IgD-negative memory B cell (primary cell): ENCODE data around the gene STEAP2. TPM values are rescaled to one million over a fixed set of nuclear protein-coding genes. Genes with fewer than 3 reads are reported as not detected.
"Not testable (repeated sequence)": the region's sequence is repeated elsewhere in the genome, so short reads cannot be mapped to it uniquely, and the experiment has no call there.

Experiments
- H3K27ac Mint-ChIP-seq, 3 donors: one replicate each; pipeline ENCODE4 v1.8.0; 2020 to 2022; ENCODE audit warnings: mild to moderate bottlenecking in 3 of 3, mixed read lengths in 3 of 3, moderate library complexity in 1 of 3
- H3K27me3 Mint-ChIP-seq: one replicate; pipeline ENCODE4 v1.8.0; 2021; ENCODE audit warnings: mixed read lengths
- H3K36me3 Mint-ChIP-seq: one replicate; pipeline ENCODE4 v1.8.0; 2020; ENCODE audit warnings: mild to moderate bottlenecking, mixed read lengths
- H3K4me1 Mint-ChIP-seq, 3 donors: one replicate each; pipeline ENCODE4 v1.8.0; 2020 to 2022; ENCODE audit warnings: mixed read lengths in 3 of 3, mild to moderate bottlenecking in 1 of 3
- H3K4me3 Mint-ChIP-seq, 4 donors: one replicate each; pipeline ENCODE4 v1.8.0; 2020 to 2022; ENCODE audit warnings: mild to moderate bottlenecking in 4 of 4, mixed read lengths in 4 of 4, moderate library complexity in 3 of 4
- H3K9me3 Mint-ChIP-seq, 3 donors: one replicate each; pipeline ENCODE4 v1.8.0; 2020 to 2021; ENCODE audit warnings: mixed read lengths in 3 of 3, mild to moderate bottlenecking in 1 of 3
- polyA plus RNA-seq: library from polyadenylated mRNA; unstranded; fragments of 300-500 nt; fragmentation: Illumina TruSeq; gene quantifications from one replicate; pipeline ENCODE4 v1.2.3, GENCODE V29; 2021

STEAP2 gene
- polyA plus RNA-seq, 1 donor from 2014 or later = not detected

DNA sequence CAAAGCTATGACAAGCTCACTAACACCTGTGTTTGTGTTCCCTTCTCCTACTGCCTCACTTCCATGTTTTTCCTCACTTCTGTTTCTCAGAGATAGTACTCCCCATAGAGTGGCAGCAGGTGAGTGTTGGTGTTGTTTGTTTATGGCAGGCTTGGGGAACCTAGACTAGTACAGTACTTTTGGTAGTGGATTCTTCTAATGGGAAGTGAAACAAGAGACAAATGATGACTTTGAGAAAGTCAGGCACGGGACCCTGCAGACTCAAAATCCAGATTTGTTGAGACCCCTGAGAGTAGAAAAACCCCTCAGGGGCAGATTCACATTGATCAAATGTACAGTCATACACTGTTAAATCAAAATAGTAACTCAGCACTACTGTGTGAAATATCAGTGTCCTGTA is 27.0 kb downstream of the STEAP2 start:
- H3K4me1 Mint-ChIP-seq = peaks cover 6 to 16% (median 9%) of the 10 kb centered on the region in 3 donors
- H3K9me3 Mint-ChIP-seq = no peaks in the 10 kb centered on the region

GRCh38 chr7:90239050-90239449 is 27.5 kb downstream of the STEAP2 start:
- H3K27me3 Mint-ChIP-seq = no peaks in the 10 kb centered on the region
- no peaks in the 10 kb centered on the region for H3K9me3 Mint-ChIP-seq
- no peak overlapping the region for H3K27ac Mint-ChIP-seq

More for the DNA sequence above, 27.0 kb downstream of the STEAP2 start:
- Mint-ChIP-seq H3K27me3 (no peaks in the 10 kb centered on the region), H3K27ac (no peak overlapping the region), H3K4me3 (no peak overlapping the region), H3K36me3 (no peaks in the 10 kb centered on the region)

DNA sequence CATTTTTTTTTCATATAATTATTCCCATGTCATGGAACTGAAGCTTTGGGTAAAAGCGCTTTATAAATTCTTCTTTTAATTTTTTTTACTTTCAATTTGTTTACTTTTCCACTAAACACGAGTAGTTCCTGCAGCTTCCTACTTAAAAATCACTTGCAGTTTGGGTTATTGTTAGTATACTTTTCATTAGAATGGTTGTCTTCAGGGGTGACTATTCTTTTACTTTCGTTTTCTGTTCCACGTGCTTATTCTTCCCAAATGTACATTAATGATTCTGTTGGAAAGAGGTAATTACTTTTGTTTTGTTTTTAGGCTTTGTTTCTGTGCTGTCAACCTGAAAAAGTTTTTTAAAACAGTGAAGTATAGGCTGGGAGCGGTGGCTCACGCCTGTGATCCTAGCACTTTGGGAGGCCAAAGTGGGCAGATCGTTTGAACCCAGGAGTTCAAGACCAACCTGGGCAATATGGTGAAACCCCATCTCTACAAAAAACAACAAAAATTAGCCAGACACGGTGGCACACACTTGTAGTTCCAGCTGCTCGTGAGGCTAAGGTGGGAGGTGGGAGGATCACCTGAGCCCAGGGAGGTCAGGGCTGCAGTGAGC is 28.2 kb downstream of the STEAP2 start:
- no peaks in the 10 kb centered on the region for H3K27me3 Mint-ChIP-seq
- H3K4me3 Mint-ChIP-seq = peak overlapping the region in 1 of 4 donors; percentile 12
- no peak overlapping the region for H3K27ac Mint-ChIP-seq
- H3K4me1 Mint-ChIP-seq = peaks cover 17 to 23% (median 17%) of the 10 kb centered on the region in 3 donors
- H3K36me3 Mint-ChIP-seq = peaks cover 2% of the 10 kb centered on the region
- H3K9me3 Mint-ChIP-seq = no peaks in the 10 kb centered on the region

More at GRCh38 chr7:90239050-90239449, 27.5 kb downstream of the STEAP2 start:
- H3K4me3 Mint-ChIP-seq = peak overlapping the region in 1 of 4 donors; percentile 15
- H3K36me3 Mint-ChIP-seq = peaks cover under 1% of the 10 kb centered on the region
- peaks cover 10 to 21% (median 14%) of the 10 kb centered on the region in 3 donors for H3K4me1 Mint-ChIP-seq

- Mint-ChIP-seq H3K9me3 (no peaks in the 10 kb centered on the region), H3K36me3 (peaks cover 4% of the 10 kb centered on the region), H3K4me3 (peak overlapping the region in 1 of 4 donors; percentile 60), H3K4me1 (peaks cover 22 to 31% (median 25%) of the 10 kb centered on the region in 3 donors), H3K27ac (peak overlapping the region in 1 of 3 donors; percentile 74), H3K27me3 (peaks cover 12% of the 10 kb centered on the region)
These were observed 31.0 kb downstream of the STEAP2 start for GRCh38 chr7:90242369-90243168.

DNA sequence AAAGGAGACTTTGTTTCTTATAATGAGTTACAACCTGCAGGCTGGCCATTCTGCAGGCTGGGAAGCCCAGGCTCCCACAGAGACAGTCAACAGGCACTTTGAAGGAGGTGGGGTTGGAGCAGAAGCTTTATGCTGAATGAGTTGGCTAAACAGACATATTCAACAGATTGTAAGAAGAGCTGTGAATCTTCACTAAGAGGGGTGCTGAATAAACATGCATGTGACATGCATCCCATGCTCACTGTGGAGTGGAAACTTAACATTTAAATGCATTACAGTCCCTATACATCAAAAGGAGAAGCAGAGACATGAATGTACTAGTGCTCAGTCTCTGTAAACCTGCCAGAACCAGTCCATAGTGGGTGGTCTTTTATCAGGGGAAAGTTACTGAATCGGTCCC is 32.0 kb downstream of the STEAP2 start:
- Mint-ChIP-seq H3K27me3 (peaks cover 12% of the 10 kb centered on the region), H3K27ac (peak overlapping the region; percentile 10 to 74 (median 72)), H3K9me3 (no peaks in the 10 kb centered on the region), H3K36me3 (peaks cover 4% of the 10 kb centered on the region), H3K4me1 (peaks cover 22 to 27% (median 25%) of the 10 kb centered on the region in 3 donors), H3K4me3 (peak overlapping the region in 3 of 4 donors; percentile 63 to 91 (median 91))

DNA sequence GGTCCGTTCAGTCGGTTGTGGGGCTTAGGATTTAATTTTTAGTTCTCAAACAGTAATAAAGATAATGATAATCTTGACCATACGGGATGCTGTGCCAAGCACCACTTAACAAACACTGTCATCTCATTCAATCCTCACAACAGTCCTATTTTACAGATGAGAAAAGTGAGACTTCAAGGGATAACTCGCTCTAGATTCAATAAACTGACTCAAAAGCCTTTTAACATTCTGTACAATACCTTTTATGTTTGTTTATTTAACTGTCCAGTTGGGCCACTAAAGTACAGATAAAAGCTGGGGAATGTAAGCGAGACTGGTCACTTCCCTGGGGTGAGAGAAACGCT is 33.0 kb downstream of the STEAP2 start:
- peak overlapping the region; percentile 40 to 88 (median 72) for H3K27ac Mint-ChIP-seq
- peaks cover 12% of the 10 kb centered on the region for H3K27me3 Mint-ChIP-seq
- peaks cover 4% of the 10 kb centered on the region for H3K36me3 Mint-ChIP-seq
- peak overlapping the region; percentile 91 to 95 (median 92) for H3K4me3 Mint-ChIP-seq
- H3K4me1 Mint-ChIP-seq = peaks cover 24 to 25% (median 24%) of the 10 kb centered on the region in 3 donors
- H3K9me3 Mint-ChIP-seq = no peaks in the 10 kb centered on the region

DNA sequence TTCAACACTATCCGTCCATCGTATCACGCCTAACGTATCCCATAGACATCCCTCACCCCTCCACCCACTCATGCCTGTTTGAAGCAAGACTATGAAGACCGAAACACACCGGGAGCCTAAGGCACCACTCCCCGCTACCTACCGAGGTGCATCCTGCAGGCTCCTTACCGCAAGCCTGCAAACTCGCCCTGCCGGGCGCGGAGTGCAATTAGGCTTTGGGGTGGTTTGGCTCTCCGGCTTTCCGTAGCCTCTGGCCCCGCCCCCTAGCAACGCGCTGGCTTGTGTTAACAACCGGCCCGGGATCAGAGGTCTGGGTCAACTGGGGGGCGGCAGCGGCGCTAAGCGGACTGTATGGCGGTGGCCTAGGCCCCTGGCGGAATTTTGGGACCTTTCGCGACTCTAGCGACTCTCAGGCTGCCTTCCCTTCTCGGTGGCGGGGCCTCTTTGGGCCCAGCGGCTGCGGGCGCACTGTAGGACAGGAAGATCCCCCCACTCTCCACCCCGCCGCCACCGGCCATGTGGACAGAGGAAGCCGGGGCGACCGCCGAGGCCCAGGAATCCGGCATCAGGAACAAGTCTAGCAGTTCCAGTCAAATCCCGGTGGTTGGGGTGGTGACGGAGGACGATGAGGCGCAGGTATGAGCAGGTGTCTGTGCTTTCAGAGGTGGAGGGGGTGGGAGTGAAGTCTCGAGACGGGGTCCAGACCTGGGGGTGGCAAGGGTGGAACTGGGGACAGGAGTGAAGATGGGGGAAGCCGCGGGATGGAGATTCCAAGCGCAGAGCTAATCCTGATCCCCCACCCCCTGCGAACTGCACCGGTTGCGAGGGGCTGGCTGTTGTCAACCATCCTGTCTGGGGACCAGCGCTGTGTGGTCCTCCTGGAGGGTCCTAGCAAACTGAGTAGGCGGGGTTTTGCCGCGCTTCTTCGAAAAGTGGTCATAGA is 33.6 kb downstream of the STEAP2 start, which contains the start of gene CFAP69:
Gene CFAP69, plus strand, starts transcription at position 266 of the 943 bp plus-strand sequence. Its CDS starts 251 bp downstream, at position 517.
- Mint-ChIP-seq H3K27ac (peak within 1 kb of the TSS; percentile 72 to 88 (median 74)), H3K27me3 (peaks cover 16% of the 10 kb centered on the region), H3K4me3 (peak within 1 kb of the TSS; percentile 91 to 95 (median 92)), H3K36me3 (peaks cover 4% of the 10 kb centered on the region), H3K4me1 (peaks cover 22 to 25% (median 24%) of the 10 kb centered on the region in 3 donors), H3K9me3 (no peaks in the 10 kb centered on the region)

DNA sequence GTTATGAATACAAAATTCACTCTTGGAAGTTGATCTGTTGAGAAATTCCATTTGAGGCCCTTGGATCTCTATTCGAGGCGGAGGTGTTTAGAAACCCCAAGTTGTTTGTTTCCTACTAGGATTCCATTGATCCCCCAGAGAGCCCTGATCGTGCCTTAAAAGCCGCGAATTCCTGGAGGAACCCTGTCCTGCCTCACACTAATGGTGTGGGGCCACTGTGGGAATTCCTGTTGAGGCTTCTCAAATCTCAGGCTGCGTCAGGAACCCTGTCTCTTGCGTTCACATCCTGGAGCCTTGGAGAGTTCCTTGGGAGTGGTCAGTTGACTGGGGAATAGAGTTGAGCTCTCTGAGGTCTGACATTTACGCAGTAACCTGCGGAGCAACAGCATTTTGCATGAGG is 34.6 kb downstream of the STEAP2 start:
- Mint-ChIP-seq H3K27ac (peak overlapping the region in 2 of 3 donors; percentile 40 to 72), H3K36me3 (peaks cover 4% of the 10 kb centered on the region), H3K9me3 (no peaks in the 10 kb centered on the region), H3K4me3 (peak overlapping the region; percentile 91 to 95 (median 92)), H3K27me3 (peaks cover 19% of the 10 kb centered on the region), H3K4me1 (peaks cover 22 to 25% (median 24%) of the 10 kb centered on the region in 3 donors)

DNA sequence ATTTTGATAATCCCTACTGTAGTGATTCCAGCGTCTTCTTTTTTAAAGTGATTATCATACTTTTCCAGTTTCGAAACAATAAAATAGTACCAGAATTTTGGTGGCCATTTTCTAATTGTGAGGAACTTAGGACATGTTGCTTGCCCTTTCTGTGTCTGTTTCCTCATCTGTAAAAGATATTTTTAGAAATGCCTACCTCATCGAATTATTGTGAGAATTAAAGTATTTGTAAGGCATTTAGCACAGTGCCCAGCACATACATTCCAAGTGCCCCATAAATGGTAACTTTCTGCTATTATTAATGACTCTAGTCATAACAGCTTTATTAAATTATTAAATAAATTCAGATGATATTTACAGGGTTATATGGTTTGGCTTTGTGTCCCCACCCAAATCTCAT is 37.2 kb downstream of the STEAP2 start:
- Mint-ChIP-seq H3K27ac (peak overlapping the region in 1 of 3 donors; percentile 64), H3K4me1 (peaks cover 15 to 17% (median 16%) of the 10 kb centered on the region in 3 donors), H3K9me3 (no peaks in the 10 kb centered on the region), H3K36me3 (peaks cover 4% of the 10 kb centered on the region), H3K4me3 (peak overlapping the region in 1 of 4 donors; percentile 42), H3K27me3 (peaks cover 19% of the 10 kb centered on the region)

DNA sequence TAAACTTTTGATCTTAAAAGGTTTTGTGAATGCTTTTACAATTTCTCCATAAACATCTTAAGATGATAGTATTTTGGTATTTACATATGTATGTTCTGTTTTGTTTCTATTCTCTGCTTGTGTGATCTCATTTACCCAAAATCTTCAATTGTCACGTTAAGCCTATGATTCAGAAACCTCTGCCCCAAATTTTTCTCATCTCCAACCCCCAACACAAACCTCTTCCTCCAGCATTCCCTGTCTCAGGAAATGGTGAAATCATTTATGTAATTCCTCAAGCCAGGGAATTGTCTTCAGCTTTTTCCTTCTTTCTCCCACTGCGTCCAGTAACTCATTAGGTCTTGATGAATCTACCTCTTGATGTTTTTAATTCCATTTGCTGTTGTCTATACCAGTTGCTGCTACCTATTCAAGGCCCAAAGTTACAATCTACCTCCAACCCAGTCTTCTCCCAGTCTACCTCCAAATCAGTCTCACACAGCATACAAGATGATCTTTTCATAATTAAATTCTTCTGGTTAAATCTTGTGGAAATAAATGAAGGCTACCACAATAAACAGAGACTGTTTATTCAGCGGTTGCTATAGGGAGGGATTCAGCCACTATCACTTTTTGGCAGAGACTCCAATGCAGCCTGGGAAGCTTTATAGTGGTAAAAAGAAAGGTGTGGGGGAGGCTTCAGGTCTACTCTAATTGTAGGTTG is 39.2 kb downstream of the STEAP2 start:
- no peak overlapping the region for H3K27ac Mint-ChIP-seq
- H3K36me3 Mint-ChIP-seq = peaks cover 2% of the 10 kb centered on the region
- peaks cover 20% of the 10 kb centered on the region for H3K27me3 Mint-ChIP-seq
- peaks cover 3 to 5% (median 3%) of the 10 kb centered on the region in 3 donors for H3K4me1 Mint-ChIP-seq
- H3K4me3 Mint-ChIP-seq = peak overlapping the region in 1 of 4 donors; percentile 9
- H3K9me3 Mint-ChIP-seq = no peaks in the 10 kb centered on the region

- Mint-ChIP-seq H3K27ac (no peak overlapping the region), H3K4me3 (no peak overlapping the region), H3K36me3 (peaks cover 2% of the 10 kb centered on the region), H3K9me3 (no peaks in the 10 kb centered on the region), H3K4me1 (peaks cover 0 to 3% (median 1%) of the 10 kb centered on the region in 3 donors), H3K27me3 (peaks cover 16% of the 10 kb centered on the region)
These were observed 39.7 kb downstream of the STEAP2 start for GRCh38 chr7:90251304-90251635.

DNA sequence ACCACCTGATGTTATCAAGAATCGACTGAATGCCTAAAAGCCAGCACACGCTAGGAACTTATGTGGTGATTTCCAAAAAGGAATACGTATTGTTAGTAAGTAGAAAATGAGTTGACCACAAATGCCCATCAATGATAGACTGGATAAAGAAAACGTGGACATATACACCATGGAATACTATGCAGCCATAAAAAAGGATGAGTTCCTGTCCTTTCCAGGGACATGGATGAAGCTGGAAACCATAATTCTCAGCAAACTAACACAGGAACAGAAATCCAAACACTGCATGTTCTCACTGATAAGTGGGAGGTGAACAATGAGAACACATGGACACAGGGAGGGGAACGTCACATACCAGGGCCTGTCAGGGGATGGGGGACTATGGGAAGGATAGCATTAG is 44.5 kb downstream of the STEAP2 start:
- H3K27me3 Mint-ChIP-seq, H3K9me3 Mint-ChIP-seq, H3K4me1 Mint-ChIP-seq, H3K36me3 Mint-ChIP-seq, H3K4me3 Mint-ChIP-seq, H3K27ac Mint-ChIP-seq: not testable (repeated sequence)

DNA sequence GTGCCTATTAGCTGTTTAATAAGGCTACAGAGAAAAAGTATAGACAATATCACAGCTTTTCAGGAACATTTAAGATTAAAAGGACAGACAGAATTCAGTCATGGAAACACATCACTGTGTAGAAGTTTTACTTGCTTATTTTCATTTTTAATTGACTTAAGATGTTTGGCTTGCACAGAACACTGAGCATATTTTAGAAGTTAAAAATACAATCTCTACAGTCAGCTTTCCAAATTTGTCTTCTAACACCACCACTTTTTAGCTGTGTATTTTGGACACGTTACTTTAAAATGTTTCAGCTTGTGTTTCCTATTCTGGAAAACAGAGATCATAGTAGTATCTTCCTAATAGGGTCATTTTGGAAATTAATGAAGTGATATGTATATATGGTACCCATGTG is 45.2 kb downstream of the STEAP2 start:
- H3K9me3 Mint-ChIP-seq = no peaks in the 10 kb centered on the region
- no peak overlapping the region for H3K4me3 Mint-ChIP-seq

GRCh38 chr7:90261441-90261840 is 49.9 kb downstream of the STEAP2 start:
- H3K36me3 Mint-ChIP-seq = peaks cover 4% of the 10 kb centered on the region
- H3K4me1 Mint-ChIP-seq = no peaks in the 10 kb centered on the region
- H3K4me3 Mint-ChIP-seq = no peak overlapping the region
- no peaks in the 10 kb centered on the region for H3K9me3 Mint-ChIP-seq
- H3K27ac Mint-ChIP-seq = no peak overlapping the region
- no peaks in the 10 kb centered on the region for H3K27me3 Mint-ChIP-seq

More for the DNA sequence above, 45.2 kb downstream of the STEAP2 start:
- no peak overlapping the region for H3K27ac Mint-ChIP-seq
- H3K27me3 Mint-ChIP-seq = peaks cover 3% of the 10 kb centered on the region
- peaks cover 4% of the 10 kb centered on the region for H3K36me3 Mint-ChIP-seq
- H3K4me1 Mint-ChIP-seq = no peaks in the 10 kb centered on the region
